ENCODE measurements around the gene TIAM2.
"Not testable (repeated sequence)": the region's sequence is repeated elsewhere in the genome, so short reads cannot be mapped to it uniquely, and the experiment has no call there.

Gene TIAM2

GRCh38 chr6:155173488-155173887 is 178.4 kb downstream of the TIAM2 start:
- no peak for FAIRE-seq

GRCh38 chr6:155174576-155175211 is 179.6 kb downstream of the TIAM2 start:
- FAIRE-seq: peak; percentile 3

- peak; percentile 93 for FAIRE-seq
Measured at GRCh38 chr6:155177363-155177961, 182.3 kb downstream of the TIAM2 start.

GRCh38 chr6:155181498-155181897 is 186.4 kb downstream of the TIAM2 start:
- FAIRE-seq: no peak

- FAIRE-seq: no peak
Measured at GRCh38 chr6:155182103-155182502, 187.0 kb downstream of the TIAM2 start.

- FAIRE-seq: no peak
Measured at GRCh38 chr6:155183095-155183494, 188.0 kb downstream of the TIAM2 start.

- not testable (repeated sequence) for FAIRE-seq
Measured at GRCh38 chr6:155185041-155185440, 189.9 kb downstream of the TIAM2 start.

- no peak for FAIRE-seq
Measured at GRCh38 chr6:155185544-155185943, 190.4 kb downstream of the TIAM2 start.

GRCh38 chr6:155186052-155186658 is 191.0 kb downstream of the TIAM2 start:
- no peak for FAIRE-seq

- no peak for FAIRE-seq
Measured at GRCh38 chr6:155187106-155187505, 192.0 kb downstream of the TIAM2 start.

GRCh38 chr6:155187994-155188706 is 193.0 kb downstream of the TIAM2 start:
- peak; percentile 53 for FAIRE-seq

GRCh38 chr6:155188707-155189496 is 193.8 kb downstream of the TIAM2 start:
- peak; percentile 94 for FAIRE-seq

- no peak for FAIRE-seq
Measured at GRCh38 chr6:155190677-155191076, 195.6 kb downstream of the TIAM2 start.

- no peak for FAIRE-seq
Measured at GRCh38 chr6:155193526-155193925, 198.4 kb downstream of the TIAM2 start.

GRCh38 chr6:155194399-155194798 is 199.3 kb downstream of the TIAM2 start:
- no peak for FAIRE-seq

GRCh38 chr6:155195903-155196302 is 200.8 kb downstream of the TIAM2 start:
- FAIRE-seq: no peak

GRCh38 chr6:155196911-155197310 is 201.8 kb downstream of the TIAM2 start:
- FAIRE-seq: no peak

GRCh38 chr6:155197932-155198331 is 202.8 kb downstream of the TIAM2 start:
- FAIRE-seq: no peak

- no peak for FAIRE-seq
Measured at GRCh38 chr6:155200012-155200411, 204.9 kb downstream of the TIAM2 start.

GRCh38 chr6:155201461-155202226 is 206.5 kb downstream of the TIAM2 start:
- no peak for FAIRE-seq

- FAIRE-seq: no peak
Measured at GRCh38 chr6:155207223-155207622, 212.1 kb downstream of the TIAM2 start.

- no peak for FAIRE-seq
Measured at GRCh38 chr6:155212106-155212505, 217.0 kb downstream of the TIAM2 start.

Data from A204.1 (cell line).